Stomach smooth muscle (tissue), 2 donors: ENCODE measurements around the gene TMOD2.
"Not testable (repeated sequence)": the region's sequence is repeated elsewhere in the genome, so short reads cannot be mapped to it uniquely, and the experiment has no call there.

Experiments
- H3K27ac ChIP-seq: one replicate; pipeline ENCODE4 v1.7.0; 2013; ENCODE audit warnings: mild to moderate bottlenecking, low read length, inconsistent platforms
- H3K27me3 ChIP-seq, 2 donors: one replicate each; pipeline ENCODE4 v1.7.0; 2013; ENCODE audit warnings: low read length in 2 of 2; ENCODE audit not compliant: insufficient read depth in 2 of 2, control insufficient read depth in 1 of 2
- H3K36me3 ChIP-seq, 2 donors: one replicate each; pipeline ENCODE4 v1.7.0; 2013; ENCODE audit warnings: low read length in 2 of 2; ENCODE audit not compliant: control insufficient read depth in 2 of 2, insufficient read depth in 2 of 2
- H3K4me1 ChIP-seq: one replicate; pipeline ENCODE4 v1.7.0; 2013; ENCODE audit warnings: low read length; ENCODE audit not compliant: control insufficient read depth, insufficient read depth
- H3K4me3 ChIP-seq, 2 donors: one replicate each; pipeline ENCODE4 v1.7.0; 2013; ENCODE audit warnings: low read length in 2 of 2
- H3K9ac ChIP-seq, 2 donors: one replicate each; pipeline ENCODE4 v1.7.0; 2013; ENCODE audit warnings: low read length in 2 of 2, mild to moderate bottlenecking in 1 of 2
- H3K9me3 ChIP-seq, 2 donors: one replicate each; pipeline ENCODE4 v1.7.0; 2013; ENCODE audit warnings: low read length in 2 of 2; ENCODE audit not compliant: control insufficient read depth in 2 of 2
- donor health status: healthy.
- donor health status: Pancreatic carcinoma.

Gene TMOD2

GRCh38 chr15:51771773-51772172 is 20.4 kb downstream of the TMOD2 start:
- Histone ChIP-seq H3K9me3 (no peaks in the 10 kb centered on the region), H3K27me3 (no peaks in the 10 kb centered on the region), H3K4me3 (no peak overlapping the region), H3K27ac (no peak overlapping the region), H3K9ac (no peak overlapping the region), H3K36me3 (peaks cover 28 to 45% of the 10 kb centered on the region in 2 donors), H3K4me1 (peaks cover 4% of the 10 kb centered on the region)

GRCh38 chr15:51774916-51775315 is 23.5 kb downstream of the TMOD2 start:
- H3K4me3 ChIP-seq = no peak overlapping the region
- no peak overlapping the region for H3K27ac ChIP-seq
- no peaks in the 10 kb centered on the region for H3K4me1 ChIP-seq
- no peaks in the 10 kb centered on the region for H3K27me3 ChIP-seq
- no peaks in the 10 kb centered on the region for H3K9me3 ChIP-seq
- H3K36me3 ChIP-seq = peaks cover 24 to 41% of the 10 kb centered on the region in 2 donors
- H3K9ac ChIP-seq = no peak overlapping the region

- Histone ChIP-seq H3K4me3 (no peak overlapping the region), H3K36me3 (peaks cover 27 to 37% of the 10 kb centered on the region in 2 donors), H3K27ac (no peak overlapping the region), H3K4me1 (no peaks in the 10 kb centered on the region), H3K9me3 (no peaks in the 10 kb centered on the region), H3K9ac (no peak overlapping the region), H3K27me3 (no peaks in the 10 kb centered on the region)
Measured at GRCh38 chr15:51775967-51776816, 24.8 kb downstream of the TMOD2 start.

- Histone ChIP-seq H3K4me3 (no peak overlapping the region), H3K36me3 (peaks cover 31% of the 10 kb centered on the region in 2 donors), H3K9ac (no peak overlapping the region), H3K4me1 (no peaks in the 10 kb centered on the region), H3K27ac (no peak overlapping the region), H3K27me3 (no peaks in the 10 kb centered on the region), H3K9me3 (no peaks in the 10 kb centered on the region)
Measured at GRCh38 chr15:51776952-51777569, 25.7 kb downstream of the TMOD2 start.

- H3K27me3 ChIP-seq = no peaks in the 10 kb centered on the region
- no peak overlapping the region for H3K27ac ChIP-seq
- peaks cover 16 to 24% of the 10 kb centered on the region in 2 donors for H3K36me3 ChIP-seq
- H3K4me3 ChIP-seq = no peak overlapping the region
- H3K9me3 ChIP-seq = no peaks in the 10 kb centered on the region
- no peaks in the 10 kb centered on the region for H3K4me1 ChIP-seq
- no peak overlapping the region for H3K9ac ChIP-seq
Measured at GRCh38 chr15:51780636-51781035, 29.2 kb downstream of the TMOD2 start.

GRCh38 chr15:51781506-51781905 is 30.1 kb downstream of the TMOD2 start:
- Histone ChIP-seq H3K27ac (no peak overlapping the region), H3K9me3 (no peaks in the 10 kb centered on the region), H3K36me3 (peaks cover 14 to 26% of the 10 kb centered on the region in 2 donors), H3K4me3 (no peak overlapping the region), H3K27me3 (no peaks in the 10 kb centered on the region), H3K4me1 (no peaks in the 10 kb centered on the region), H3K9ac (no peak overlapping the region)

- Histone ChIP-seq H3K4me1 (no peaks in the 10 kb centered on the region), H3K36me3 (peaks cover 9 to 28% of the 10 kb centered on the region in 2 donors), H3K27ac (no peak overlapping the region), H3K9me3 (no peaks in the 10 kb centered on the region), H3K9ac (no peak overlapping the region), H3K4me3 (no peak overlapping the region), H3K27me3 (no peaks in the 10 kb centered on the region)
Measured at GRCh38 chr15:51782357-51782896, 31.0 kb downstream of the TMOD2 start.

GRCh38 chr15:51783967-51784366 is 32.6 kb downstream of the TMOD2 start:
- Histone ChIP-seq H3K27me3 (no peaks in the 10 kb centered on the region), H3K27ac (no peak overlapping the region), H3K4me1 (no peaks in the 10 kb centered on the region), H3K36me3 (peaks cover 9 to 28% of the 10 kb centered on the region in 2 donors), H3K9me3 (no peaks in the 10 kb centered on the region), H3K4me3 (no peak overlapping the region), H3K9ac (no peak overlapping the region)

GRCh38 chr15:51787130-51787529 is 35.7 kb downstream of the TMOD2 start:
- not testable (repeated sequence) for H3K27ac ChIP-seq, H3K4me3 ChIP-seq, H3K27me3 ChIP-seq, H3K9me3 ChIP-seq, H3K9ac ChIP-seq, H3K4me1 ChIP-seq
- H3K36me3 ChIP-seq = peaks cover 9 to 17% of the 10 kb centered on the region in 2 donors

GRCh38 chr15:51792474-51792873 is 41.1 kb downstream of the TMOD2 start:
- H3K9ac ChIP-seq, H3K9me3 ChIP-seq, H3K27me3 ChIP-seq, H3K27ac ChIP-seq, H3K4me3 ChIP-seq, H3K36me3 ChIP-seq, H3K4me1 ChIP-seq: not testable (repeated sequence)
